ENCODE results near the gene ACADSB. TPM values are rescaled to one million over a fixed set of nuclear protein-coding genes. Genes with fewer than 3 reads are reported as not detected.

Gene ACADSB
- polyA plus RNA-seq, 3 donors = 3.9 to 14.7 (median 7.5) TPM

- Mint-ChIP-seq H3K4me1 (no peaks in the 10 kb centered on the region), H3K4me3 (no peak overlapping the region), H3K27ac (no peak overlapping the region), H3K9me3 (peaks cover 0 to 10% (median 5%) of the 10 kb centered on the region in 7 donors), H3K36me3 (no peaks in the 10 kb centered on the region), H3K27me3 (ENCODE audit: low read depth in 3 of 3) (peaks cover 0 to 2% (median 1%) of the 10 kb centered on the region in 3 donors)
- Histone ChIP-seq H3K4me2 (replicated peaks; ENCODE audit: extremely low read depth, low read length, poor library complexity, severe bottlenecking) (no peak overlapping the region), H3K4me1 (ENCODE audit: control insufficient read depth in 1 of 2, insufficient read depth in 2 of 2, low read length in 2 of 2) (no peaks in the 10 kb centered on the region), H4K20me1 (ENCODE audit: insufficient read depth, low read length) (no peaks in the 10 kb centered on the region), H2AFZ (ENCODE audit: insufficient read depth, low read depth, low read length, poor library complexity, severe bottlenecking) (no peak overlapping the region), H3K36me3 (replicated peaks in 1 of 2; ENCODE audit: control insufficient read depth in 1 of 2, insufficient read depth in 2 of 2, low read length in 2 of 2) (no peaks in the 10 kb centered on the region), H3K9ac (ENCODE audit: insufficient read depth, low read length, poor library complexity, severe bottlenecking) (no peak overlapping the region), H3K4me3 (replicated peaks in 1 of 3; ENCODE audit: low read depth in 2 of 3, low read length in 3 of 3) (no peak overlapping the region), H3K27ac (ENCODE audit: low read depth in 1 of 2, low read length in 2 of 2) (no peak overlapping the region), H3K9me3 (replicated peaks in 1 of 2; ENCODE audit: control insufficient read depth in 1 of 2, insufficient read depth in 1 of 2, low read length in 2 of 2) (no peaks in the 10 kb centered on the region), H3K27me3 (ENCODE audit: control insufficient read depth in 2 of 2, insufficient read depth in 2 of 2, low read length in 2 of 2) (no peaks in the 10 kb centered on the region), H3K79me2 (ENCODE audit: insufficient read depth, low read length) (no peaks in the 10 kb centered on the region)
- intact Hi-C loops (cut with micrococcal nuclease) = no loop called here
- no CpG with 5 or more reads among the region's 4 CpGs for WGBS (ENCODE audit: insufficient coverage)
- no peak for TF ChIP-seq CTCF (IDR thresholded peaks at IDR 0.05)
- DNase-seq = no peak
Measured at GRCh38 chr10:123087348-123087747, 78.5 kb downstream of the ACADSB start.

- H3K27ac Mint-ChIP-seq = no peak overlapping the region
Measured at GRCh38 chr10:123087786-123088185, 79.0 kb downstream of the ACADSB start.

More at GRCh38 chr10:123087786-123088185, 79.0 kb downstream of the ACADSB start:
- H3K9me3 Mint-ChIP-seq = peaks cover 0 to 10% (median 5%) of the 10 kb centered on the region in 7 donors
- H3K4me1 Mint-ChIP-seq = no peaks in the 10 kb centered on the region
- H3K4me3 Mint-ChIP-seq = no peak overlapping the region
- Histone ChIP-seq H3K9ac (ENCODE audit: insufficient read depth, low read length, poor library complexity, severe bottlenecking) (no peak overlapping the region), H3K9me3 (replicated peaks in 1 of 2; ENCODE audit: control insufficient read depth in 1 of 2, insufficient read depth in 1 of 2, low read length in 2 of 2) (no peaks in the 10 kb centered on the region), H2AFZ (ENCODE audit: insufficient read depth, low read depth, low read length, poor library complexity, severe bottlenecking) (no peak overlapping the region), H3K27ac (ENCODE audit: low read depth in 1 of 2, low read length in 2 of 2) (no peak overlapping the region), H3K4me1 (ENCODE audit: control insufficient read depth in 1 of 2, insufficient read depth in 2 of 2, low read length in 2 of 2) (no peaks in the 10 kb centered on the region), H3K79me2 (ENCODE audit: insufficient read depth, low read length) (no peaks in the 10 kb centered on the region), H3K4me2 (replicated peaks; ENCODE audit: extremely low read depth, low read length, poor library complexity, severe bottlenecking) (no peak overlapping the region), H3K4me3 (replicated peaks in 1 of 3; ENCODE audit: low read depth in 2 of 3, low read length in 3 of 3) (no peak overlapping the region), H3K27me3 (ENCODE audit: control insufficient read depth in 2 of 2, insufficient read depth in 2 of 2, low read length in 2 of 2) (no peaks in the 10 kb centered on the region), H4K20me1 (ENCODE audit: insufficient read depth, low read length) (no peaks in the 10 kb centered on the region), H3K36me3 (replicated peaks in 1 of 2; ENCODE audit: control insufficient read depth in 1 of 2, insufficient read depth in 2 of 2, low read length in 2 of 2) (no peaks in the 10 kb centered on the region)
- no peak for TF ChIP-seq CTCF (IDR thresholded peaks at IDR 0.05)
- intact Hi-C loops (cut with micrococcal nuclease) = no loop called here
- peaks cover 0 to 2% (median 1%) of the 10 kb centered on the region in 3 donors for H3K27me3 Mint-ChIP-seq (ENCODE audit: low read depth in 3 of 3)
- H3K36me3 Mint-ChIP-seq = no peaks in the 10 kb centered on the region
- WGBS (ENCODE audit: insufficient coverage) = 100% methylated on average over 1 of the region's 3 CpGs
- no peak for DNase-seq

All from CD14-positive monocyte (primary cell).